ENCODE data around the gene PMM2.
"Not testable (repeated sequence)": the region's sequence is repeated elsewhere in the genome, so short reads cannot be mapped to it uniquely, and the experiment has no call there.

PMM2 gene

DNA sequence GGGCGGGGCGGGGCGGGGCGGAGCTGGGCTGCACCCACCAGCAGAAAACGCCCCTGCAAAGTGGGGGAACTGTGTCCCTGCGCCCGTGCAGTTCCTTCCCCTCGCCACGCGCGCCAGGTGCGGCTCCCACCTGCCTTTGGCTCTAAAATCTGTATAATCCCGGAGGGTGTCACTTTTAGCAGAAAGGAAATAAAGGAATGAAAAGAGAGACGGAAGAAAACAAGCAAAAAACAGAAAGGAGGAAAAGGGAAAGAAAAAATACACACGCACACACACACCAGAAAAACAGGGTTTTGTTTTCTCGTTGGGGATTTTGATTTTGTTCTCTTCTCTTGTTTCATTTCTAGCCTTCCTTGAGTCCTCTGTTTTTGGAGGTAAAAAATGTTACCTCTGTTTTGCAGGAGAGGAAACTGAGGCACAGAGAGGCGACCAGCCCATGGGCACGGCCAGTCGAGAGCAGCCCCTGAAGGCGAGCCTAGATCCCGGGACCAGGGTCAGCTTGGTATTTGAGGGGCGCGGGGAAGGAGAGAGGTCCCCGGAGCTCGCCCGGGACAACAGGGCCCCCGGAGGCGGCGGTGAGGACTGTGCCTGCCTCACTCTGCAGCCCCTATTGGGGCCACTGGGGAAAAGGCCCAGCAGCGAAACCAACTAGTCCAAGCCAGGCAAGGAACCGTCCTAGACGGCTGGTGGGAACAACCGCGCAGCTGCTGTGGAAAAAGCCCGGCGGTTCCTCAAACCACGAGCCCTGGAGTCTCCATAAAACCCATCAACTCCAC is 71.8 kb downstream of the PMM2 start:
- DNase-seq, result no peak

DNA sequence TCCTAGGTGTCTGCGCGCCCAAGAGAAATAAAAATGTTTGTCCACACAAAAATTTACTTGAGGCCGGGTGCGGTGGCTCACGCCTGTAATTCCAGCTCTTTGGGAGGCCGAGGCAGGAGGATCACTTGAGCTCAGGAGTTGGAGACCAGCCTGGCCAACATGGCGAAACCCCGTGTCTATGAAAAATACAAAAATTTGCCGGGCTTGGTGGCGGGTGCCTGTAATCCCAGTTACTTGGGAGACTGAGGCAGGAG is 72.3 kb downstream of the PMM2 start:
- DNase-seq, result not testable (repeated sequence)

DNA sequence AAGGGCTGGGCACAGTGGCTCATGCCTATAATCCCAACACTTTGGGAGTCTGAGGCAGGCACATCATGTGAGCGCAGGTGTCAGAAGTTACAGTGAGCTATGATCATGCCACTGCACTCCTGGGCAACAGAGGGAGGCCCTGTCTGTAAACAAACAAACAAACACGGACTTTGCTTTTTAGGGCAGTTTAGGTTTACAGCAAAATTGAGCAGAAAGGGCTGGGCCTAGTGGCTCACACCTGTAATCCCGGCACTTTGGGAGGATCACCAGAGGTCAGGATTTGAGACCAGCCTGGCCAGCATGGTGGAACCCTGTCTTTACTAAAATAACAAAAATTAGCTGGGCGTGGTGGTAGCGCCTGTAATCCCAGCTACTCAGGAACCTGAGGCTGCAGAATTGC is 74.4 kb downstream of the PMM2 start:
- DNase-seq, result no peak

DNA sequence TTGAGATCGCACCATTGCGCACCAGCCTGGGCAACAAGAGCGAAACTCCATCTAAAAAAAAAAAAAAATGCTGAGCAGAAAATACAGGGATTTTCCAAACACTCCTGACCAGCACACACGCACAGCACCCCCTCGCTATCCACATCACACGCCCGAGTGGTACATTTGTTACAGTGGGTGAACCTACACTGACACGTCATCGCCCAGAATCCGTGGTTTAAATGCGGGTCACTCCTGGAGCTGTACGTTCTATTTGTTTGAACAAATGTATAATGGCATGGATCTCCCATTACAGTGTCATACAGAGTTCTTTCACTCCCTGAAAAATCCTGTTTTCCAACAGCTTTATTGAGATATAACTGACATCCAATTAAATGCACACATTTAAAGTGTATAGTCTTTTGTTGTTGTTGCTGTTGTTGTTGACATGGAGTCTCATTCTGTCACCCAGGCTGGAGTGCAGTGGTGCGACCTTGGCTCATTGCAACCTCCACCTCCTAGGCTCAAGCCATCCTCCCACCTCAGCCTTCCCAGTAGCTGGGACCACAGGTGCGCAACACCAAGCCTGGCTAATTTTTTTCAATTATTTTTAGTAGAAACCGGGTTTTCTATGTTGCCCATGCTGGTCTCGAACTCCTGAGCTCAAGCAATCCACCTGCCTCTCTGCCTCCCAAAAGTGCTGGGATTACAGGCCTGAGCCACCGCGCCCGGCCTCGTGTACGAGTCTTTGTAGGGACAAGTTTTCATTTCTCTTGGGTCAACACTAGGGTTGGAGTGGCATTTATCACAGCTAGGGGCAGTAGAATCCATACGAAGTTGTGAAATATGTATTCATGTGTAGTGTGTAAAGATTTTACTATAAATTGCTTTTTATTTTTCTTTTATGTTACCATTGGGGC is 75.6 kb downstream of the PMM2 start:
- no peak for DNase-seq

DNA sequence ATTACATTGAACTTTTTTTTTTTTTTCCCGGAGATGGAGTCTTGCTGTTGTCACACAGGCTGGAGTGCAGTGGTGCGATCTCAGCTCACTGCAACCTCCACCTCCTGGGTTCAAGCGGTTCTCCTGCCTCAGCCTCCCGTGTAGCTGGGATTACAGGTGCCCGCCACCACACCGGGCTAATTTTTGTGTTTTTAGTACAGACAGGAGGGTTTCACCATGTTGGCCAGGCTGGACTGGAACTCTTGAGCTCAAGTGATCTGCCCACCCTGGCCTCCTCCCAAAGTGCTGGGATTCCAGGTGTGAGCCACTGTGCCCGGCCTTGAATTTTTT is 76.2 kb downstream of the PMM2 start:
- not testable (repeated sequence) for DNase-seq

DNA sequence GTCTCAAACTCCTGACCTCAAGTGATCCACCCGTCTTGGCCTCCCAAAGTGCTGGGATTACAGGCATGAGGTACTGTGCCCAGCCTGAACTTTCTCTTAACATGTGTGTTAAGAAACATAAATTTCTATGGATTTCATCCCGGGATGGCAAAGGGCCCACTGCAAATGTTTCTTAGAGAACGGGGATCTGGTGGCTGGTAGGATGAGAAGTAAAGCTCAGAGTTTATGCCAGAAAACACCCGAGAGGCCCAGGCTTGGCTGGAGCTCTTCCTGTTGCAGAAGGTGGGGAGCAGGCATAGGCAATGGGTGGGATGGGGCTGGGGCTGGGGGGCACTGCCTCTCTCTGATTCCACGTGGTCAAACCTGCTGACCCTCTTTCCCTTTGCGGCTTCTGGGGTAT is 76.7 kb downstream of the PMM2 start:
- no peak for DNase-seq

DNA sequence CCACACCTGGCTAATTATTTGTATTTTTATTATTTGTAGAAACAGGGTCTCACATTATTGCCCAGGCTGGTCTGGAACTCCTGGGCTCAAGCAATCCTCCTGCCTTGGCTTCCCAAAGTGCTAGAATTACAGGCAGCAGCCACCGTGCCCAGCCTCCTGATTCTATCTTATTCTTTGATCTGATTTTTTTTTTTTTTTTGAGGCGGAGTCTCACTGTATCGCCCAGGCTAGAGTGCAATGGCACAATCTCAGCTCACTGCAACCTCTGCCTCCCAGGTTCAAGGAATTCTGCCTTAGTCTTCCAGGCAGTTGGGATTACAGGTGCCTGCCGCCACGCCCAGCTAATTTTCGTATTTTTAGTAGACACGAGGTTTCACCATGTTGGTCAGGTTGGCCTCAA is 77.7 kb downstream of the PMM2 start:
- DNase-seq, result not testable (repeated sequence)

DNA sequence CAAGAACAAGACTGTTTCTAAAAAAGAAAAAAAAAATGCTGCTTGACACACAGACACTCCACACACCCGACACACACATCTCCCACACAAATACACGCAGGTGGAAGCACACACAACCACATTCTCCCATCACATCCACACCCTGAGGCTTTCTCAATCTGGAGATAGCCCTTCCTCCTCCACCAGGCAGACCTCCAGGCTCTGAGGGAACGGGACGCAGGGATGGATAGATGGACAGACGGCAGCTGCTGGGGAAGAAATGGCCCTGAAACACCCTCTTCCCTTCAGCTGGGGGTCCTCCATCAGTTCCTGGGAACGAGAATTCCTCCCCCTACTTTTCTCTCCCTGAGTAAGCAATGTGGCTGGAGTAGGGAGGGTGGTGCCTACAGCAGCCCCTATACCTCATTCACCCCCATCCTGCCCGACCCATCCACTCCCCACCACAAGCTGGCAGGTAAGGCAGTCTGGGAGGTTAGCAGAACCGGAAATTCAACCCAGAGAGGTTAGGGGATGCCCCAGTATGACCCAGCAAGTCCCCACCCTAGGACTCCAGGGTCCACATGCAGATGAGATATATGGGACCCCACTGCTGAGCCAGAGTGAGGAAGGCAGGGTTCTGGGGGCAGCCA is 80.4 kb downstream of the PMM2 start:
- DNase-seq, result no peak

DNA sequence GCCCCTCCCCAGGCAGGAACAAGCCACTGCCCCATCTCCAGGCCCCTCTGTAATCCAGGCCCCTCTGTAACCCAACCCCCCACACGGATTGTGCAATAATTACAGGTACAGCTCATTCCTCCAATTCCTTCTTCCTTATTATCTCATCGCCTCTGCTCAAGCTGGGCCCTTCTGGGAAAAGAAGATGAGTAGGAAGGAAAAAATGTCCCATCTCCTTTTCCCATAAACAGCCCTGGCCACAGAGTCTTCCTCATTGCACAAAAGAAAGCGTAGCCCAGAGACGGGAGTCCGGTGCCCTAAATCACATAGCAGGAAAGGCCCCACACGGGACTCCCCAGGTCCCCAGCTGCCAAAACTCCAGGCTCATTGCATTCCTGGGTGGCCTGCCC is 80.9 kb downstream of the PMM2 start:
- no peak for DNase-seq

DNA sequence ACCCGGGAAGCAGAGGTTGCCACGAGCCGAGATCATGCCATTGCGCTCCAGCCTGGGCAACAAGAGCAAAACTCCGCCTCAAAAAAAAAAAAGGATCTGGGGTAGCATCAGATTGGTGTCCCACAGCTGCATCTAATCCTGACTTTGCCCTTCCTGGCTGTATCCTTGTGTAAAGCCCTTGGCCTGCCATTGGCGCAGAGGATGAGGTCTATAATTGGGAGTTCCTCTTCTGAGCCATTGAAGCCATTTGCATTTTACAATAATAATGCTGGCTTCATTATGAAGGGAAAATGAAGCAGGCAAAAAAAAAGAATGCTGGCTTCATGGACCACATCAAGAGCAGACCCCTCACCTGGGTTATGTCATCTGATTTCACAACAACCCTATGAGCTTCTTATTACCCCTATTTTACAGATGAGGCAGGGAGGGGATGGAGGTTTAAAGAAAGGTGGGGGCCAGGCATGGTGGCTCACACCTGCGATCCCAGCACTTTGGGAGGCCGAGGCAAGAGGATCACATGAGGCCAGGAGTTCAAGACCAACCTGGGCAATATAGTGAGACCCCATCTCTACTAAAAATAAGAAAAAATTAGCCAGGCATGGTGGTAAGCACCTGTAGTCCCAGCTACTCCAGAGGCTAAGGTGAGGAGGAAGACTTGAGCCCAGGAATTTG is 83.3 kb downstream of the PMM2 start:
- no peak for DNase-seq

DNA sequence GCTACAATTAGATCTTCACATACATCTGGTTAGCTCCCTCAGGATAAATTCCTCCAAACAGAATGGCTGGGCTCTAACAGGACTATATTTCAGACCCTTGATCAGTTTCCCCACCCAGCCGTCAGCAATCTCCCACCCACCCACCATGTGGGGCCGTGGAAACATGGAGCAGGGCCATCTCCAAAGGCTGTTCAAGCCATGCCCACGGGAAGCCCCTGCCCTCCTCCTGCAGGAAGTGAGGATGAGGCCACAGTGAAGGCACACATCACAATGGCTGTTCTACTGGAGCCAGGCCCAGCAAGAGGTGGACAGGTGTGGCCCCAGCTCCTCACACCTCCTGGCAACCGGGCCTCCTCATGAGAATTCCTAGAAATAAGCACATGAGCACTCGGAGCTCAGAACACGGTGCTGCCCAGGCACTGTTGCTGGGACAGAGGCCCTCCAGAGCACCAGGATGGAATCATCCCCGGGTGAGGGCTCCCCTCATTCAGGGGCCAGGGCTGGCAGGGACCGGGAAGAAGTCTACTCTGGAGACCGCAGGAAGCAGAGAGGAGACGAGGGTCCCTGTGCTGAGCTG is 84.5 kb downstream of the PMM2 start, which contains the start of gene LITAFD:
TSS of gene LITAFD (plus strand) at position 311 of the 577 bp plus-strand sequence. CDS start 2,005 bp downstream, outside the sequence.
- DNase-seq, result no peak

DNA sequence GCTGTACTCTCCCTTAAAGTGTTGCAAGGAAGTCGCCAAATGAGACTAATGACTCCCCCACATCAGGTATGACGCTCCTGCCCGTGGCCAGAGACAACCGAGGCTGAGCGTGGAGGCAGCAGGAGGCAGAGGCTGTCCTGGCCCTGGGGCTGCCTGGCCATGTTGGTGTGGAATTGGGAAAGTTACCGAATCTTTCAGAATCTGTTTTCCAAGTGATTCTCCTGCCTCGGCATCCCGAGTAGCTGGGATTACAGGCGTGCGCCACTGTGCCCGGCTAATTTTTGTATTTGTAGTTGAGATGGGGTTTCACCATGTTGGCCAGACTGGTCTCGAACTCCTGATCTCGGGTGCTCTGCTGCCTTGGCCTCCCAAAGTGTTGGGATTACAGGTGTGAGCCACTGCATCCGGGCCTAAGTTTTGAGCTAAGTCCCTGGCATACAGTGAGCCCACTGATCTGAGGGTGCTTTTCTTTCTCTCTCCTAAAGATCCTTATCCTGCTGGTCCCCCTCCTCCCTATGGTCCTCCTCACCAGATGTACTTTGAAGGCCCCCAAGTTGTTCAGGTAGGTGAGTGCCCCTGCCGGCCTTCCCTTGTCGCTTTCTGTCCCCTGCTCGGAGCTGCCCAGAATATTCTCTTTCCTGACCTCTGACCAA is 85.2 kb downstream of the PMM2 start:
- DNase-seq, result no peak

DNA sequence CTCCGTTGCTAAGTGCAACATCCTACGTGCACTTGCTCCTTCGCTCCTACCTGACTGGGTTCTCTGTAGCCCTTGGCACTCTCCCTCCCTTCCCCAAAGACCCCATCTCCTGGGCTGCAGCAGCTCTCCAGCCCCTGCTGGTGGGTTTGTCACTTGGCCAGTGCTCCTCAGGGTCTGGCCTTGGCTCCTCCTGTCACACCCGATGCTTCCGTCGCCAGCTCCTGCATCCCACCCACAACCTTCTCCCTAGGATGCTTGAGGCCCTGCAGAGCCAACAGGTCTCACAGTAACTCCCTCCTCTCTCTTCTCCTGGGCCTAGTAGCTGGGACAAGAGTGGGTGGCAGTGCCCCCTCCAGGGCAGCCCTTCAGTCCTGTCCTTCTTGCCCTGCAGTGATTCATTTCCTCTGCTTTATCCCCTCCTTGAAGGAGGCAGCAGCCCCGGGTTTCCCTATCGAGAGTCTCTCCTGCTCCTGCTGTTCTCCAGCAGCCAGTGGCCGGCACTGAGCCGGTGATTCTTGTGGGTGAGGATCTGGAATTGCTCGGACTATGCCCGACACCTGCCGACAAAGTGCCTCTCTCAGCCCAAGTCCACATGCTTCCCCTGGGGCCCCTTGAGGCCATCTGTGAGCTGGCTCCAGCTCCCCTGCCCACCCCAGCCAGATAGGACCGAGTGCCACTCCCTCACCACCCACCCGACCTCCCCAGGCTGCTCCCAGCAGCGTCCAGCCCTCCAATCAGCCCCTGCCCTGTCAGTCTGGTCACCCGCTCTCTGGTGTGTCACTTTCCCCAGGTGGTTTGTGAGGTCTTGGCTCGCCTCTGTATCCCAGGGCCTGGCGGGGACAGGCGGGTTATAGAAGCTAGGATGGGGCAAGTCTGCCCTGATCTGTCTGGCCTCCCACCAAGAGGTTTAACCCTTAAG is 88.3 kb downstream of the PMM2 start:
- no peak for DNase-seq

DNA sequence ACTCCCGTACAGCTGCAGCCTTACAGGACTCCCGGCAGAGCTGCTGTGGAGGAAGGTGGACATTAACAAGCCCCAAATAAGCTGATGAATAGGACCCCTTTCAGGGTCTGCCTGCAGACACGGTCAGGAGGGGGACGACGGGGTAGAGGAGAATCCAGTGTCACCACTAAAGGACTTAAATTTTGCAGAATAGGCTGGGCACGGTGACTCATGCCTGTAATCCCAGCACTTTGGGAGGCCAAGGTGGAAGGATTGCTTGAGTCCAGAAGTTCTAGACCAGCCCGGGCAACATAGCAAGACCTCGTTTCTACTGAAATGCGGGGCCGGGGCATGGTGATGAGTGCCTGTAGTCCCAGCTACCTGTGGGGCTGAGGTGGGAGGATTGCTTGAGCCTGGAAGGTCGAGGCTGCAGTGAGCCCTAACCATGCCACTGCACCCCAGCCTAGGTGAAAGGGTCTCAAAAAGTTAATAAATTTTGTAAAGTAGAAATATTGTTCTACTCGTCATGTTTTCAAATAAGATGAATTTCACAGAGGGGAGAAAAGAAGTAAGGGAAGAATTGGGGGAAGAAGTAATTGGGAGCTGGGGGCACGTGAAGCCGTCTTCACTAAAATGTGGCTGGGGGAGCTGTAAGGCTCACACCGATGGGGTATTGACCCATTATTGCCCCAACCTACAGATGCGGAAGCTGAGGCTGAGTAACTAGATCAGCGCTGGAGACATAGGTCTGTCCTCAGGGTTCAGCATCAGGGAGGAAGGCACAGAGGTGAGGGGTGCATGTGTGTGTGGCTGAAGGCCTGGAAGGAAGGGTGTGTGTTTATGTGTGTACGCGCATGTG is 89.2 kb downstream of the PMM2 start:
- no peak for DNase-seq

DNA sequence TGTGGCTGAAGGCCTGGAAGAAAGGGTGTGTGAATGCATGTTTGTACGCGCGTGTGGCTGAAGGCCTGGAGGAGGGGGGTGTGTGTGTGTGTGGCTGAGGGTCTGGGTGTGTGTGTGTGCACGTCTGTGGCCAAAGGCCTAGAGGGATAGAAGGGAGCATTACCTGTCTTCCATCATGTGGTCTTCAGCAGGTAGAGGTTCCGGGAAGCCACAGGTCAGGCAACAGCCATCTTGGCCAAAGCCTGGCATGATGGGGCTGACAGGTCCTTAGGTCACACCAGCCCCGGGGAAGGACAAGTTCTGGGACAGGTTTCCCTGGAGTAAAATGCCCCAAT is 89.8 kb downstream of the PMM2 start:
- no peak for DNase-seq

DNA sequence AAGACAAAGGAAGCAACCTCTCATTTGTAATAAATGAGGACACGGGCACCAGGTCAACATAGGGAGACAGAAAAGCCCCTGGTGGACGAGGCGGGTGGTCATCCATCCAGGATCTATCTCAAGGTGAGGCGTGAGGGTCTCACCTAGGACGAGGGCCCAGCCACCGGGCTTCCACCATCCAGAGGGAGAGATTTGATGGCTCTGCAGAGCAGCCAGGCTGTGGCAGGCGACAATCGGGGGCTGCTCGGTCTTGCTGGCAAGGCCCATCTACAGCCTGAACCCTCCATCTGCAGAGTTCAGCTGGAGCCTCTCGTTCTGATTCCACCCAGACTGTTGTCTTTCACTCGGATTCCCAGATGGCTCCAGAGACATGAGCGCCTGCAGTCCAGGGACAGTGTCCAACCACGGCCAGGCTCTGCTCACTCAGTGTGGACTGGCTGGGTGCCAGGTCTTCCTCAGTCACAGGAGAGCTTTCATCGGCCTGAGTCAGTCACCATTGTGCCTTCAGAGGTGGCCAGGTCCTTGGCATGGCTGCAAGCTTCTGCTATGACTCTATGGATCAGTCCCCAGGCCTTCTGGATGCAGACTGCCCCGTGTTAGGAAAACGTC is 90.4 kb downstream of the PMM2 start:
- no peak for DNase-seq

DNA sequence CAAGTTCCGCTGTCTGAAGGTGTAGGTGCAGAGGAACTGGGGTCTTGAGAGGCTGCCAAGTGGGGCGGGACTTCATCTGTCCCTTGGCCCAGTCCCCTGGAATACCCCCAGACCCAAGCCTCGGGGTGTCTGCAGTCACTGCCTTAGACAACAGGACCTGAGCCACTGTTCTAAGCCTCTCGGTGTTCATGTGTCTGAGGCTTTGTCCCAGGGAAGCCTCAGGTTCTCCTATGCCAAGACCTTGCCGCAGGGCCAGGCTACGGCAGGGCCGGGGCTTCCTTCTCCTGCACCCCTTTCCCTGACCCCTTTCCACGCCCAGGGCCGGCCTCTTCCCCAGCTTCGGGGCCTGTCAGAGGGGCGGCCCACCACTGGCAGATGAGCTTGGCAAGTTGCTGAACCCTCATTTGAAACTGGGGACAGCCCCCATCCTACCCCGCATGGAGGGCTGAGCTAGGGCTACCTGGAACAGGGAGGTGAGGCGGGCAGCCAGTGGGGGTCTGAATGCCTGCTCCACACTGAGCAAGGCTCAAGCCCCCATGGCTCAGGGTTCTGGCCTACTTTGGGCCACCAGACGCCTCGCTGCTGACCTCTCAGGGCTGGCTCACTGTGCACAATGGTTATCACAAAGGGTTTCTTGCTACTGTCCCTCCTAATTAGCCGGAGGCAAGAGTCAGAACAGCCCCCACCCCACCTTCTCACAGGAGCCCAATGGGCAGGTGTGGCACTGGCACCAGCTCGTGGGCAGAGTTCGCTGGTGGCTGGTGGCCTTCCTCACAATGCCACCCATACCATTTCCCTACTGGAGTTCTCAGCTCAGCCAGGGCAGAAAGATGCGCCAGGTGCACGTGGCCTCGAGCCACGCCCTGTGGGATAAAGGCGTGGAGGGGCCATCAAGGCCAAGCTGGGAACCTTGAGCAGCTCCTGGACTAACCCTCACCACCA is 91.6 kb downstream of the PMM2 start:
- DNase-seq, result no peak

DNA sequence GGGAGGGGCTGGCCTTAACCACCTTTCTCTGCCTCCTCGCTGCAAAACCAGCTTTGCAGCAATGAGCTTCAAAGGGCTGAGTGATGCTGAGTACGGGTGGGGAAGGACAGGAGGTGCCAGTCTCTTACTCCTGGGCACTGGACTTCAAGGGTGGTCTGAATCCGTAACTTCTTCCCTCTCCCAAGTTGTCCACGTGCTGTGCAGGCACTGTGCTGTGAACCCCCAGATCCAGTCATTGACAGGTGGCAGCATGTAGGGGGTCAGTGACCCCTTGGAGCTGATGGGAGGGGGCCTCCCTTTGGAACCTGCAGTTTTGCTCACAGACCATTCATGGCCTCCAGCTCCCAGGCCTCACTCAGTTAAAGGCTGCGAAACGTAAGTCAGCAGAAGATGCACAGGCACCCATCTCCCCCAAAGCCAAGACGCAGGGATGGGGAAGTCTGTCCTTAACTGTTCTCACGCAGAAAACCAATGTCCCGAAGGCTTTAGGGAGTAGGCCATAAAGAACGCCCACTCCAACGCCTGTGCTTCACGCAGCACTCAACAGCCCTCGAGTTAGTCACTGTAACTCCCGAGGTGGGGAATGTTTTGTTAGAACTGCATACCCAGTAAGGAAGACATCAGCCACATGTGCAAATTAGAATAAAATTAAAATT is 92.4 kb downstream of the PMM2 start:
- no peak for DNase-seq

DNA sequence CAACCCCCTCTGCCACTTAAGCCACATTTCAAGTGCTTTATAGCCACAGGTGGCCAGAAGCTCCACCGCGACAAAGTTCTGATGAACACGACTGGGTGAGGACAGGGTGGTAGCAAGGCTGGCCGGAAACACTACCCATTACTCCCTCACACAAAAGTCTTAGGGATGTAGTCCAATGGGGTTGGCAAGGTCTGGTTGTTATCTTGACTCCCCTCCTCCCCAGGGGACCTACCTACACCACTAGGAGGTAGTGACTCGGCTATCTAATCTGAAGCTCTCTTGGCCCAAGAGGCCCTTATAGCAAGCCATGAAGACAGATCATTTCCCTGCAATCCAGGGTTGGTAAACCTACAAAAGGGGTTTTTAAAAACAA is 92.9 kb downstream of the PMM2 start:
- DNase-seq, result no peak
